Osteoblast (primary cell): ENCODE data around the gene ATP8B4. TPM values are rescaled to one million over a fixed set of nuclear protein-coding genes. Genes with fewer than 3 reads are reported as not detected.

Experiments
- DNase-seq: peaks from one replicate; pipeline ENCODE4 v3.0.0; 2011; ENCODE audit warnings: low spot score, mixed read lengths; ENCODE audit not compliant: insufficient read length; ENCODE audit errors: missing footprints
- H2AFZ ChIP-seq: 2 replicates; pipeline ENCODE4 v1.6.0; 2011; ENCODE audit warnings: mild to moderate bottlenecking, low read length
- H3K27ac ChIP-seq: 2 replicates; pipeline ENCODE4 v1.5.1; 2011; ENCODE audit warnings: mild to moderate bottlenecking, low read depth, low read length, moderate library complexity
- H3K27me3 ChIP-seq: 2 replicates; pipeline ENCODE4 v1.6.0; 2012; ENCODE audit warnings: mild to moderate bottlenecking, control low read depth, inconsistent platforms, low read length, moderate library complexity; ENCODE audit not compliant: insufficient read depth
- H3K36me3 ChIP-seq: 2 replicates; pipeline ENCODE4 v1.5.1; 2011; ENCODE audit warnings: mild to moderate bottlenecking, low read length, control low read depth, moderate library complexity; ENCODE audit not compliant: insufficient read depth
- H3K4me1 ChIP-seq: 2 replicates; pipeline ENCODE4 v1.5.1; 2011; ENCODE audit warnings: mild to moderate bottlenecking, low read length, control low read depth, moderate library complexity; ENCODE audit not compliant: insufficient read depth
- H3K4me2 ChIP-seq: 2 replicates; pipeline ENCODE4 v1.6.0; 2011; ENCODE audit warnings: mild to moderate bottlenecking, low read length; ENCODE audit not compliant: insufficient read depth
- H3K4me3 ChIP-seq: fragments of 200-600 bp; sonication (generic); 3 replicates; pipeline ENCODE4 v1.5.1; 2012; ENCODE audit warnings: mild to moderate bottlenecking, low read length, inconsistent platforms; ENCODE audit not compliant: insufficient read depth
- H3K79me2 ChIP-seq: 2 replicates; pipeline ENCODE4 v1.6.0; 2012; ENCODE audit warnings: mild to moderate bottlenecking, low read length, control low read depth, inconsistent platforms; ENCODE audit not compliant: insufficient read depth
- H3K9me3 ChIP-seq: 2 replicates; pipeline ENCODE4 v1.5.1; 2011; ENCODE audit warnings: low read depth, low read length, control low read depth
- H4K20me1 ChIP-seq: 2 replicates; pipeline ENCODE4 v1.6.0; 2012; ENCODE audit warnings: mild to moderate bottlenecking, low read length, control low read depth; ENCODE audit not compliant: insufficient read depth
- CTCF ChIP-seq: IDR thresholded peaks from 2 replicates; pipeline ENCODE4 v1.5.1; 2011; ENCODE audit warnings: mild to moderate bottlenecking, low read depth, low read length, moderate library complexity; ENCODE audit errors: extremely low read depth
- total RNA-seq: library from RNA; depleted of rRNA; stranded (reverse); fragments of >200 nt; gene quantifications from 2 replicates; pipeline ENCODE4 v1.2.3, GENCODE V29; 2012

Gene ATP8B4
- total RNA-seq, 1 donor, result 1.1 TPM

- TF ChIP-seq CTCF, result no peak
Measured at GRCh38 chr15:49908236-49908932, 210.6 kb downstream of the ATP8B4 start.

GRCh38 chr15:49906966-49907365 is 212.1 kb downstream of the ATP8B4 start:
- Histone ChIP-seq H3K4me3 (no peak overlapping the region), H3K79me2 (no peaks in the 10 kb centered on the region), H3K27ac (no peak overlapping the region)

More at GRCh38 chr15:49908236-49908932, 210.6 kb downstream of the ATP8B4 start:
- no peak overlapping the region for H2AFZ ChIP-seq
- H3K27ac ChIP-seq, result no peak overlapping the region
- no peaks in the 10 kb centered on the region for H3K9me3 ChIP-seq
- H3K4me3 ChIP-seq, result no peak overlapping the region
- no peak overlapping the region for H3K4me2 ChIP-seq
- no peaks in the 10 kb centered on the region for H4K20me1 ChIP-seq
- no peaks in the 10 kb centered on the region for H3K79me2 ChIP-seq
- no peaks in the 10 kb centered on the region for H3K36me3 ChIP-seq
- H3K27me3 ChIP-seq, result no peaks in the 10 kb centered on the region
- H3K4me1 ChIP-seq, result peaks cover 12% of the 10 kb centered on the region
- DNase-seq, result no peak

GRCh38 chr15:49905221-49905620 is 213.8 kb downstream of the ATP8B4 start:
- Histone ChIP-seq H3K79me2 (no peaks in the 10 kb centered on the region), H3K4me2 (no peak overlapping the region), H3K4me3 (no peak overlapping the region), H3K27ac (no peak overlapping the region), H3K9me3 (no peaks in the 10 kb centered on the region), H3K4me1 (peaks cover 41% of the 10 kb centered on the region), H2AFZ (no peak overlapping the region), H3K36me3 (no peaks in the 10 kb centered on the region), H4K20me1 (no peaks in the 10 kb centered on the region), H3K27me3 (no peaks in the 10 kb centered on the region)
- DNase-seq, result no peak
- no peak for TF ChIP-seq CTCF

More at GRCh38 chr15:49906966-49907365, 212.1 kb downstream of the ATP8B4 start:
- no peak for TF ChIP-seq CTCF
- Histone ChIP-seq H4K20me1 (no peaks in the 10 kb centered on the region), H3K4me1 (peaks cover 26% of the 10 kb centered on the region), H3K9me3 (no peaks in the 10 kb centered on the region), H3K27me3 (no peaks in the 10 kb centered on the region), H3K36me3 (no peaks in the 10 kb centered on the region), H2AFZ (no peak overlapping the region), H3K4me2 (no peak overlapping the region)
- DNase-seq, result no peak

- no peaks in the 10 kb centered on the region for H3K36me3 ChIP-seq
- H3K27ac ChIP-seq, result peak overlapping the region; percentile 89
- TF ChIP-seq CTCF, result no peak
- peak; percentile 65 for DNase-seq
- peaks cover 47% of the 10 kb centered on the region for H3K4me1 ChIP-seq
- no peaks in the 10 kb centered on the region for H3K27me3 ChIP-seq
- H3K9me3 ChIP-seq, result no peaks in the 10 kb centered on the region
- no peaks in the 10 kb centered on the region for H4K20me1 ChIP-seq
- no peaks in the 10 kb centered on the region for H3K79me2 ChIP-seq
- no peak overlapping the region for H3K4me3 ChIP-seq
- no peak overlapping the region for H2AFZ ChIP-seq
- no peak overlapping the region for H3K4me2 ChIP-seq
Measured at GRCh38 chr15:49904296-49904695, 214.7 kb downstream of the ATP8B4 start.
